Liver (tissue), 9 donors: ENCODE data around the gene PDE6B. TPM values are rescaled to one million over a fixed set of nuclear protein-coding genes. Genes with fewer than 3 reads are reported as not detected.

Experiments
- DNase-seq: peaks from one replicate; pipeline ENCODE4 v3.0.0-alpha.2; 2017; ENCODE audit warnings: low spot score
- H3K27ac ChIP-seq, 2 donors: one replicate each; pipeline ENCODE4 v1.7.0; 2013; ENCODE audit warnings: inconsistent platforms in 2 of 2, low read length in 2 of 2, control low read depth in 1 of 2, low read depth in 1 of 2, mild to moderate bottlenecking in 1 of 2
- H3K27me3 ChIP-seq, 4 donors: one replicate each; pipeline versions ENCODE4 v1.6.1 to v1.7.0; 2013; ENCODE audit warnings: low read length in 3 of 4, inconsistent platforms in 1 of 4, mild to moderate bottlenecking in 1 of 4, moderate library complexity in 1 of 4; ENCODE audit not compliant: control insufficient read depth in 4 of 4, insufficient read depth in 4 of 4
- H3K36me3 ChIP-seq, 4 donors: one replicate each; pipeline versions ENCODE4 v1.6.1 to v1.7.0; 2013; ENCODE audit warnings: low read length in 3 of 4, mild to moderate bottlenecking in 3 of 4, low read depth in 1 of 4, moderate library complexity in 1 of 4; ENCODE audit not compliant: control insufficient read depth in 4 of 4, insufficient read depth in 3 of 4
- H3K4me1 ChIP-seq, 4 donors: one replicate each; pipeline versions ENCODE4 v1.6.1 to v1.7.0; 2013; ENCODE audit warnings: low read length in 3 of 4, mild to moderate bottlenecking in 3 of 4, moderate library complexity in 1 of 4; ENCODE audit not compliant: control insufficient read depth in 4 of 4, insufficient read depth in 4 of 4
- H3K4me3 ChIP-seq, 3 donors: one replicate each; pipeline versions ENCODE4 v1.6.1 to v1.7.0; 2013; ENCODE audit warnings: low read length in 3 of 3, control low read depth in 1 of 3, low read depth in 1 of 3, mild to moderate bottlenecking in 1 of 3
- H3K9ac ChIP-seq, 2 donors: one replicate each; pipeline ENCODE4 v1.7.0; 2013; ENCODE audit warnings: low read length in 2 of 2, mild to moderate bottlenecking in 2 of 2, moderate library complexity in 2 of 2, control low read depth in 1 of 2, low read depth in 1 of 2
- H3K9me3 ChIP-seq, 4 donors: one replicate each; pipeline versions ENCODE4 v1.6.1 to v1.7.0; 2013; ENCODE audit warnings: low read length in 3 of 4; ENCODE audit not compliant: control insufficient read depth in 4 of 4
- EGR1 ChIP-seq, 2 donors: IDR thresholded peaks; 2 replicates each; pipeline ENCODE4 v1.6.1; 2016 to 2018; ENCODE audit warnings: antibody characterized with exemption in 2 of 2, low read depth in 2 of 2
- FOXA1 ChIP-seq: IDR thresholded peaks from 2 replicates; pipeline ENCODE4 v1.6.1; 2016; ENCODE audit warnings: antibody characterized with exemption
- FOXA2 ChIP-seq: IDR thresholded peaks from 2 replicates; pipeline ENCODE4 v1.6.1; 2016; ENCODE audit warnings: antibody characterized with exemption
- GABPA ChIP-seq, 2 donors: IDR thresholded peaks in 1 of 2; conservative IDR thresholded peaks in 1 of 2; 2 replicates each; pipeline ENCODE4 v1.6.1; 2016; ENCODE audit warnings: antibody characterized with exemption in 2 of 2, mild to moderate bottlenecking in 1 of 2, moderate library complexity in 1 of 2
- HNF4G ChIP-seq: IDR thresholded peaks from 2 replicates; pipeline ENCODE4 v1.6.1; 2016; ENCODE audit warnings: antibody characterized with exemption
- NR2F2 ChIP-seq: IDR thresholded peaks from 2 replicates; pipeline ENCODE4 v1.6.1; 2016; ENCODE audit warnings: antibody characterized with exemption
- SP1 ChIP-seq: IDR thresholded peaks from 2 replicates; pipeline ENCODE4 v1.6.1; 2018; ENCODE audit warnings: antibody characterized with exemption, mild to moderate bottlenecking
- TAF1 ChIP-seq: conservative IDR thresholded peaks from 2 replicates; pipeline ENCODE4 v1.6.1; 2016; ENCODE audit warnings: antibody characterized with exemption, mild to moderate bottlenecking
- WGBS: extraction: QIAGEN DNeasy Blood & Tissue Kit; methylation state at CpG from one replicate; pipeline ENCODE4 v1.1.7; 2013; 5-methylcytosine and 5-hydroxymethylcytosine counted together
- polyA plus RNA-seq, 2 donors: library from polyadenylated mRNA; stranded (reverse) in 1 of 2; unstranded in 1 of 2; fragments of 200-250 nt in 1 of 2; fragments of >200 nt in 1 of 2; fragmentation: Nextera tagmentation in 1 of 2; extraction: Ambion mirVana in 1 of 2; gene quantifications; one replicate each; pipeline versions ENCODE4 v1.2.1 to v1.2.3, GENCODE V29; 2013 to 2015
- total RNA-seq, 2 donors: library from RNA; depleted of rRNA; stranded (reverse); fragments of >200 nt; gene quantifications; one replicate each; pipeline ENCODE4 v1.2.3, GENCODE V29; 2014
- TF ChIP-seq, protein P1 (sequence below): IDR thresholded peaks from 2 replicates; pipeline ENCODE4 v1.6.1; 2016; ENCODE audit warnings: antibody characterized with exemption
- TF ChIP-seq, protein P2 (sequence below): IDR thresholded peaks from 2 replicates; pipeline ENCODE4 v1.6.1; 2016; ENCODE audit warnings: antibody characterized with exemption
- TF ChIP-seq, protein P3 (sequence below): IDR thresholded peaks from 2 replicates; pipeline ENCODE4 v1.6.1; 2016; ENCODE audit warnings: antibody characterized with exemption, mild to moderate bottlenecking
- TF ChIP-seq, protein P4 (sequence below): IDR thresholded peaks from 2 replicates; pipeline ENCODE4 v1.6.1; 2016; ENCODE audit warnings: antibody characterized with exemption
- TF ChIP-seq, protein P5 (sequence below): fragments of 150-350 bp; IDR thresholded peaks from 2 replicates; pipeline ENCODE4 v1.5.1; 2017; ENCODE audit warnings: improper control_type of control experiment, low read depth, low read length; ENCODE audit not compliant: missing input control
- donor health status: healthy.
- donor health status: healthy.
- donor health status: healthy.
- donor health status: healthy.
- donor health status: healthy.

PDE6B gene
- total and polyA plus RNA-seq, 4 donors: 0.28 to 7.3 (median 0.49) TPM

DNA sequence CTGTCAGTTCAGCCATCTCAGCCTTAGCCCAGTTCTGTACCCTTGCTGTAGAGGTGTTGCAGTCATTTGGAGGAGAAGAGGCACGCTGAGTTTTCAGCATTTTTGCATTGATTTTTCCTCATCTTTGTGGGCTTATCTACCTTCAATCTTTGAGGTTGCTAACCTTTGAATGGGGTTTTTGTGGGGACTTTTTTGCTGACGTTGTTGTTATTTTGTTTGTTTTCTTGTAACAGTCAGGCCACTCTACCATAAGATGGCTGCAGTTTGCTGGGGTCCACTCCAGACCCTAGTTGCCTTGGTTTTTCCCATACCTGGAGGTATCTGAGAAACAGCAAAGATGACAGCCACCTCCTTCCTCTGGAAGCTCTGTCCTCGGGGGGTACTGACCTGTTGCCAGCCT is 26.4 kb upstream of the PDE6B start:
- Histone ChIP-seq H3K9me3 (peaks cover 0 to 5% (median 1%) of the 10 kb centered on the region in 4 donors), H3K4me3 (no peak overlapping the region), H3K27me3 (peaks cover 0 to 4% (median 2%) of the 10 kb centered on the region in 4 donors), H3K36me3 (no peaks in the 10 kb centered on the region), H3K27ac (no peak overlapping the region), H3K9ac (no peak overlapping the region), H3K4me1 (no peaks in the 10 kb centered on the region)
- DNase-seq: no peak
- TF ChIP-seq NR2F2: no peak
- no peak for TF ChIP-seq EGR1 (IDR thresholded peaks at IDR 0.05; ENCODE audit: low read depth in 2 of 2)
- TF ChIP-seq HNF4G: no peak
- TF ChIP-seq, protein P1, sequence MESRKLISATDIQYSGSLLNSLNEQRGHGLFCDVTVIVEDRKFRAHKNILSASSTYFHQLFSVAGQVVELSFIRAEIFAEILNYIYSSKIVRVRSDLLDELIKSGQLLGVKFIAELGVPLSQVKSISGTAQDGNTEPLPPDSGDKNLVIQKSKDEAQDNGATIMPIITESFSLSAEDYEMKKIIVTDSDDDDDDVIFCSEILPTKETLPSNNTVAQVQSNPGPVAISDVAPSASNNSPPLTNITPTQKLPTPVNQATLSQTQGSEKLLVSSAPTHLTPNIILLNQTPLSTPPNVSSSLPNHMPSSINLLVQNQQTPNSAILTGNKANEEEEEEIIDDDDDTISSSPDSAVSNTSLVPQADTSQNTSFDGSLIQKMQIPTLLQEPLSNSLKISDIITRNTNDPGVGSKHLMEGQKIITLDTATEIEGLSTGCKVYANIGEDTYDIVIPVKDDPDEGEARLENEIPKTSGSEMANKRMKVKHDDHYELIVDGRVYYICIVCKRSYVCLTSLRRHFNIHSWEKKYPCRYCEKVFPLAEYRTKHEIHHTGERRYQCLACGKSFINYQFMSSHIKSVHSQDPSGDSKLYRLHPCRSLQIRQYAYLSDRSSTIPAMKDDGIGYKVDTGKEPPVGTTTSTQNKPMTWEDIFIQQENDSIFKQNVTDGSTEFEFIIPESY: no peak
- no peak for TF ChIP-seq SP1
- no peak for TF ChIP-seq FOXA2
- TF ChIP-seq, protein P2, sequence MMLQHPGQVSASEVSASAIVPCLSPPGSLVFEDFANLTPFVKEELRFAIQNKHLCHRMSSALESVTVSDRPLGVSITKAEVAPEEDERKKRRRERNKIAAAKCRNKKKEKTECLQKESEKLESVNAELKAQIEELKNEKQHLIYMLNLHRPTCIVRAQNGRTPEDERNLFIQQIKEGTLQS: no peak
- TF ChIP-seq TAF1: no peak
- no peak for TF ChIP-seq FOXA1
- no peak for TF ChIP-seq GABPA (IDR thresholded peaks at IDR 0.05 in 1 of 2, conservative IDR thresholded peaks at IDR 0.05 in 1 of 2)
- TF ChIP-seq, protein P3, sequence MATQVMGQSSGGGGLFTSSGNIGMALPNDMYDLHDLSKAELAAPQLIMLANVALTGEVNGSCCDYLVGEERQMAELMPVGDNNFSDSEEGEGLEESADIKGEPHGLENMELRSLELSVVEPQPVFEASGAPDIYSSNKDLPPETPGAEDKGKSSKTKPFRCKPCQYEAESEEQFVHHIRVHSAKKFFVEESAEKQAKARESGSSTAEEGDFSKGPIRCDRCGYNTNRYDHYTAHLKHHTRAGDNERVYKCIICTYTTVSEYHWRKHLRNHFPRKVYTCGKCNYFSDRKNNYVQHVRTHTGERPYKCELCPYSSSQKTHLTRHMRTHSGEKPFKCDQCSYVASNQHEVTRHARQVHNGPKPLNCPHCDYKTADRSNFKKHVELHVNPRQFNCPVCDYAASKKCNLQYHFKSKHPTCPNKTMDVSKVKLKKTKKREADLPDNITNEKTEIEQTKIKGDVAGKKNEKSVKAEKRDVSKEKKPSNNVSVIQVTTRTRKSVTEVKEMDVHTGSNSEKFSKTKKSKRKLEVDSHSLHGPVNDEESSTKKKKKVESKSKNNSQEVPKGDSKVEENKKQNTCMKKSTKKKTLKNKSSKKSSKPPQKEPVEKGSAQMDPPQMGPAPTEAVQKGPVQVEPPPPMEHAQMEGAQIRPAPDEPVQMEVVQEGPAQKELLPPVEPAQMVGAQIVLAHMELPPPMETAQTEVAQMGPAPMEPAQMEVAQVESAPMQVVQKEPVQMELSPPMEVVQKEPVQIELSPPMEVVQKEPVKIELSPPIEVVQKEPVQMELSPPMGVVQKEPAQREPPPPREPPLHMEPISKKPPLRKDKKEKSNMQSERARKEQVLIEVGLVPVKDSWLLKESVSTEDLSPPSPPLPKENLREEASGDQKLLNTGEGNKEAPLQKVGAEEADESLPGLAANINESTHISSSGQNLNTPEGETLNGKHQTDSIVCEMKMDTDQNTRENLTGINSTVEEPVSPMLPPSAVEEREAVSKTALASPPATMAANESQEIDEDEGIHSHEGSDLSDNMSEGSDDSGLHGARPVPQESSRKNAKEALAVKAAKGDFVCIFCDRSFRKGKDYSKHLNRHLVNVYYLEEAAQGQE: no peak
- WGBS: 67% methylated on average over 3 of the region's 3 CpGs

DNA sequence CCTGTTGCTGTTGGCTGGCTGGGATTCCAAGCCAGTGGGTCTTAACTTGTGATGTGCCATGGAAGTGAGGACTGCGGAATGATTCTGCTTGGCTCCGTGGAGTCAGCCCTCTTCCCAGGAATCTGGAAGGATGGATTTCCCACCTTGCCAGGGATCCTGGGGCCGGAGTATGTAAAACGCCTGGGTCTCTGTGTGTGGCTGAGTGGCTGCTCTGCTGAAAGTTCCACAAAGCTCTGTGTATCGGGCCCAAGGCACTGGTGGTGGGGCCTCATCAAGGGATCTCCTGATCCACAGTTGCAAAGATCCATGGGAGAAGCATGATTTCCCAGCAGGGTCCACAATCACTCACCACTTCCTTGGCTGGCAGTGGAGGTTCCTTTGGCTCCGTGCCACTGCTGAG is 25.2 kb upstream of the PDE6B start:
- H3K9me3 ChIP-seq: peaks cover 0 to 5% (median 1%) of the 10 kb centered on the region in 4 donors
- H3K4me1 ChIP-seq: no peaks in the 10 kb centered on the region
- H3K27me3 ChIP-seq: peaks cover 0 to 4% (median 2%) of the 10 kb centered on the region in 4 donors
- no peak overlapping the region for H3K4me3 ChIP-seq
- no peak overlapping the region for H3K9ac ChIP-seq
- no peaks in the 10 kb centered on the region for H3K36me3 ChIP-seq
- TF ChIP-seq, protein P4, sequence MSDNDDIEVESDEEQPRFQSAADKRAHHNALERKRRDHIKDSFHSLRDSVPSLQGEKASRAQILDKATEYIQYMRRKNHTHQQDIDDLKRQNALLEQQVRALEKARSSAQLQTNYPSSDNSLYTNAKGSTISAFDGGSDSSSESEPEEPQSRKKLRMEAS: no peak
- TF ChIP-seq GABPA (IDR thresholded peaks at IDR 0.05 in 1 of 2, conservative IDR thresholded peaks at IDR 0.05 in 1 of 2): no peak
- TF ChIP-seq, protein P5, sequence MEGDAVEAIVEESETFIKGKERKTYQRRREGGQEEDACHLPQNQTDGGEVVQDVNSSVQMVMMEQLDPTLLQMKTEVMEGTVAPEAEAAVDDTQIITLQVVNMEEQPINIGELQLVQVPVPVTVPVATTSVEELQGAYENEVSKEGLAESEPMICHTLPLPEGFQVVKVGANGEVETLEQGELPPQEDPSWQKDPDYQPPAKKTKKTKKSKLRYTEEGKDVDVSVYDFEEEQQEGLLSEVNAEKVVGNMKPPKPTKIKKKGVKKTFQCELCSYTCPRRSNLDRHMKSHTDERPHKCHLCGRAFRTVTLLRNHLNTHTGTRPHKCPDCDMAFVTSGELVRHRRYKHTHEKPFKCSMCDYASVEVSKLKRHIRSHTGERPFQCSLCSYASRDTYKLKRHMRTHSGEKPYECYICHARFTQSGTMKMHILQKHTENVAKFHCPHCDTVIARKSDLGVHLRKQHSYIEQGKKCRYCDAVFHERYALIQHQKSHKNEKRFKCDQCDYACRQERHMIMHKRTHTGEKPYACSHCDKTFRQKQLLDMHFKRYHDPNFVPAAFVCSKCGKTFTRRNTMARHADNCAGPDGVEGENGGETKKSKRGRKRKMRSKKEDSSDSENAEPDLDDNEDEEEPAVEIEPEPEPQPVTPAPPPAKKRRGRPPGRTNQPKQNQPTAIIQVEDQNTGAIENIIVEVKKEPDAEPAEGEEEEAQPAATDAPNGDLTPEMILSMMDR: no peak
- no peak overlapping the region for H3K27ac ChIP-seq
- 79% methylated on average over 6 of the region's 6 CpGs for WGBS
- DNase-seq: no peak
